ENCODE measurements around the gene KRT10. TPM values are rescaled to one million over a fixed set of nuclear protein-coding genes. Genes with fewer than 3 reads are reported as not detected.
"Not testable (repeated sequence)": the region's sequence is repeated elsewhere in the genome, so short reads cannot be mapped to it uniquely, and the experiment has no call there.

KRT10 gene
- total RNA-seq, 1 experiment from 2014 or later: 54.7 TPM

DNA sequence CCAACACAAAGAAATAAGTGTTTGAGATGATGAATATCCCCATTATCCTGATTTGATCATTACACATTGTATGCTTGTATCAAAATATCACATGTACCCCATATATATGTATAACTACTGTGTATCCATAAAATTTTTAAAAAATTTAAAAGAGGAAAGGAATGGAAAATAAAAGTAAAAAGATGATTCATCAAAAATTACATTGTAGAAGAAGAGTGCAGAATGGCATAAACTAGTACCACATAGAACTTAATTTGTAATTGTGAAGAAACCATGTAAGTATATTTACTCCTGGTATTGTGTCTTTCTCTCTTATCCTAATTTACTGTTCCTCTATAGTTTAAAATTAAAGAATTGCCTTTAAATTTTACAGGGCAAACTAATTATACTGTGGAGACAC is 11.5 kb upstream of the KRT10 start:
- DNase-seq (ENCODE audit: low read depth): no peak

DNA sequence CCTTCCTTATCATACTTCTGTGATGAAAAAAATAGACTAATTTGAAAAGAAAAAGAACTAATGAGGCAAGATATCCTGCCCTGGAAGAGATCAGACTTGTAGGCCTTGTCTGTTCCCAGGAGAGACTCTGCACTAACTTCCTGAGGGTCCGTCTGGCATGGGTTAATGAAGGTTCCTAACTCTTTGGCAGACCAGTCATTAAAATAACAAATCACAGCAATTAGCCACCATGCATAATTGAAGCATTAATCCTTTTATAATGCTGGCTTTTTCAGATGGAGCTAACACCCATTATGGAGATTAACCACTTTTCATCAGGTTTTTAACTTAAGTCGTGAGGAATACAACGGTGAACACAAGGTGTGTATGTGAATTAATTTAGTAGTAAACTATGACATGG is 10.4 kb upstream of the KRT10 start:
- no peak for DNase-seq (ENCODE audit: low read depth)

DNA sequence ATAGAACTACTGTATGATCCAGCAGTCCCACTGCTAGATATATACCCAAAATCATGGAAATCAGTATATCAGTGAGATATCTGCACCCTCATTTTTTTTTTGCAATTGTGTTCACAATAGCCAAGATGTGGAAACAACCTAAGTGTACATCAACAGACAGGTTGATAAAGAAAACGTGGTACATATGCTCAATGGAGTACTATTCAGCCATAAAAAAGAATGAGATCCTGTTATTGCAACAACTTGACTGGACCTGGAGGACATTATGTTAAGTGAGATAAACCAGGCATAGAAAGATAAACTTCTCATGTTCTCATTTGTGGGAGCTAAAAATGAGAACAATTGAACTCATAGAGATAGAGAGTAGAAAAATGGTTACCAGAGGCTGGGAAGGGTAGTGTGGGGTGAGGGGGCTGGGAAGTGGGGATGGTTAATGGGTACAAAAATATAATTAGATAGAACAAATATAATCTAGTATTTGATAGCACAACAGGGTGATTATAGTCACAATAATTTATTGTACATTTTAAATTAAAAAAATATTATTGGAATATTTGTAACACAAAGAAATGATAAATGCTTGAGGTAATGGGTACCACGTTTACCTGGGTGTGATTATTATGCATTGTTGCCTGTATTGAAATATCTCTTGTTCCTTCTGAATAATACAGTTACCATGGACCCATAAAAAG is 7.8 kb upstream of the KRT10 start:
- DNase-seq (ENCODE audit: low read depth): no peak

DNA sequence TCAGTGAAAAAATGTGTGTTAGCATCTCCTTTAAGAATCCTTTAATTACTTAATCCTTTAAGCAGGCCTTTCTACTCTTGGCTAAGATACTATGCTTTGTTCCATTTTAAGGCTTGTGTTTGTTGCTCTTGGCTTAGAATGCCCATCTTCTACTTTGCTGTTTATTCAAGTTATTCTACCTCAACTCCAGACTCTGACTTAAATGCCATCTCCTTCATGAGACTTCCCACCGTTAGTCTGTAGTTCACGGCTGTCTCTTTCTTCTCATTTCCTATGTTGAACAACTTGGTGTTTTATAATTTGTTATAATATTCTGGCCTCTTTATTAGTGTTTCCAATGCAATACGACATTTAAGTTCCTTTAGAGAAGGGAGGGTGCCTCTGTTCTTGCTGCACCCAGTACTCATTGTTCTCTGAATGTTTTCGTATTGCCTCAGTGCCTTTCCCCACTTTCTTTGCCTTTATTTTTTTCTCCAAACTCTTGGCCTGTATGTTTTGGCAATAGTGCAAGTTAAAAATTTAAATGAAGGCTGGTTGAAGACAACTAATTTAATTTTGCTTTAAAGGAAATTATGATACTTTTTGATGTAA is 6.1 kb upstream of the KRT10 start:
- DNase-seq (ENCODE audit: low read depth): no peak

DNA sequence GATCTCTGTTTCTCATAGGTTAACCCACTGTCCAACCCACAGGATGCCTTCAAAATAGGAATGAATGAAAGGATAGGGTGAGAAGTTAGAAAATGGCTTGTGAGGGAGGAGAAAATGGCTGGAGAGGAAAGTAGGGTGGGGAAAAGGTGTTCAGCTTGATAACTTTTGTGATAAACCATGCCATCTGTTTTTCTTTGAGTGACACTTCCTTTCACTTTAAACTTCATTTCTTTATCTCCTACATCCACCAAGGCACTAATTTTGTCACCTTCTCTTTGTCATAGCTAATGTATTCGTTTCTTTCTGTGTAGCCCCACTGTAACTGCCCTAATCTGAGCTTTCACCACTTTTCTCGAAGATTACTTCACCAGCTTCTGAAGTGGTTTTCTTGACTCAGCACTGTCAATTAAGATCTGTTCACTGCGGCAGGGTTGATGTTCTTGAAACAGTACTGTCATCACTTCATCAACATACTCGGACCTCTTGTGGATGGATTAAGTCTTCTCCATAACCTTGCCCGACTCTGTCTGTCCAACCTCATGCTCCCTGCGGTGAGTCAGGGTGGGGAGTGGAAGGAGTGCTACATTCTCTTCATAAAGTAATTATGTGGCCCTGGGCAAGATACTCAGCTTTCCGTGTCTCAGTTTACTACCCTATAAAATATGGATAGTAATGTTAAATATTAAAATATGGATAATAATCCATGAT is 5.5 kb upstream of the KRT10 start:
- DNase-seq (ENCODE audit: low read depth): peak; percentile 75

DNA sequence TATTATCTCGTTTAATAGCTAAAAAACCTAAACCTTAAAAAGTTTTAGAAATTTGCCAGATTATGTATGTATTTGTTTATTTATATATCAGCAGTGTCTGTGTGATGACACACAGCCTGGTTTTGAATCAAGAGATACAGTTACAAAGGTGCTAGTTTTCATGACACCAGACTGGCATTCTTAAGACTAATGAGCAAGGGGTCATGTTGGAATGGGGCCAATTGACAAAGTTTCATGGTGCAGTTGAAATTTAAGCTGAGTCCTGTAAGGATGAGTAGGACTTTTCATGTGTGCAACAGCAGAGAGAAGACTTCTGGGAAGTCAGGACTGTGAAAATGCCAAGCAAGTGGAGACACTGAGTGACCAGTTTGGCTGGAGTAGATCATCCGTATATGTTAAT is 3.2 kb upstream of the KRT10 start:
- no peak for DNase-seq (ENCODE audit: low read depth)

DNA sequence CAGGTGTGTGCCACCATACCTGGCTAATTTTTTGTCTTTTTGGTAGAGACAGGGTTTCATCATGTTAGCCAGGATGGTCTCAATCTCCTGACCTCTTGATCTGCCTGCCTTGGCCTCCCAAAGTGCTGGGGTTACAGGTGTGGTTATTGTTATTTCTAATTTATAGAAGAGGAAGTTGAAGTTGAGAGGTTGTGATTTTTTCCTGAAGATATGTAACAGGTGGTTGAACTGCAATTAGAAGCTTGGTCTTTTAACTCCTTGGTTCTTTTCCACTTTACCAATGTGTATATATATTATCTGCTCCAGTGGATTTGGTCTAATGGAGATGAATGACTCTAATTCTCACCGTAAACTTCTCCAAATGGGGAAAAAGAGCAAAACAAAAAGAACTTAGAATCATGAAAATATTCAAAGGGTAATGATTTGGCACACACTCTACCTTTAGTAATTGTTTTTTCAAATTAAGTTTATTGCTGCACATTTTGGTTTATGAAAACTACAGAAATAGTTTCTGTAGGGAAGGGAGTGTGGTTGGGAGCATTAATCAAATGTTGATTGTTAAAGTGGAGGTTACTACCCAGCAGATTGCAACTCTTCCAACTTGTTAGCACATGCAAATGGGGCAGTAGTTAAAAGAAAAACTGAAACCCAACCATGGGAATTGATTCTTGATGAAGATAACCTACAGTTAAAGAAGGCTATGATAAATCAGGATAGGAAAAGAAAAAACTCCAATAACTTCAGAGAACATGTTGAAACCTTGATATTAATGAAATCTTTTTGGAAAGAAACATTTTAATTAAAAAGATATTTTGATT is 1.8 kb upstream of the KRT10 start:
- no peak for DNase-seq (ENCODE audit: low read depth)

DNA sequence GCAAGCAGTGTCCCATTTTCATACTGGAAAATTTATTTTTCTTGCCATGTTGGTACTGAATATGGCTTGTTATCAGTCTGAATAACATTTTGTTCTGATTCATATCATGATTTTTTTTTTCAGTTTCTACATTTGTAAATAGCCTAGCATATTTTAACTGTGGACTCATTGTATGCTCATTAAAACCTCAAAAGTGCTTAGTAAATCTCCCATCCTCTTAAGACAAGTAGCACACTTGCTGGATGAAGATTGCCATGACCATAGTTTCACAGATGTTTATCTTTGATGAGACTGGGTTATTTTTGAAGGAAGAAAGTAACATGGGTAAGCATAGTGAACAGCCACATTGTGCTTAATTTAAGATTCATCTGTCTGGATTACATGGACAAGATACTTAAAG is 878 bp downstream of the KRT10 start:
- DNase-seq (ENCODE audit: low read depth): no peak

DNA sequence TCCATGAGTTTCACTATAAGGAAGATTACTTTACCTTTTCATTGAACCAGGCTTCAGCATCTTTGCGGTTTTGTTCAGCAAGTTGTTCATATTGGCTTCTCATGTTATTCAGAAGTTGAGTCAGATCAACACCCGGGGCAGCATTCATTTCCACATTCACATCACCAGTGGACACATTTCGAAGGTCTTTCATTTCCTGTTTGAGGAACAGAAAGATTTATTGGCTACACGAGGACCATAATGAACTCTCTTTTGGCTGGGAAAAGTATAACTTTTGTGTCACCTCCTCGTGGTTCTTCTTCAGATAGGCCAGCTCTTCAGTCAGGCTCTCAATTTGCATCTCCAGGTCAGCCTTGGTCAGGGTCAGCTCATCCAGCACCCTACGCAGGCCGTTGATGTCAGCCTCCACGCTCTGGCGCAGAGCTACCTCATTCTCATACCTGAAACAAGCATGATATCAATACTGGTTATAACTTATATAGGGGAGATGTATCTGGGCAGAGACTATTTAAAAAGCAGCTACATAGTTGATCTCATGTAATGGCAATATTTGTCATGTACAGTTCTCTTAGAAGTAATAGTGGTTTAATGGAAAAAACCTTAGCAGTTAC is 2.1 kb downstream of the KRT10 start:
- no peak for DNase-seq (ENCODE audit: low read depth)

DNA sequence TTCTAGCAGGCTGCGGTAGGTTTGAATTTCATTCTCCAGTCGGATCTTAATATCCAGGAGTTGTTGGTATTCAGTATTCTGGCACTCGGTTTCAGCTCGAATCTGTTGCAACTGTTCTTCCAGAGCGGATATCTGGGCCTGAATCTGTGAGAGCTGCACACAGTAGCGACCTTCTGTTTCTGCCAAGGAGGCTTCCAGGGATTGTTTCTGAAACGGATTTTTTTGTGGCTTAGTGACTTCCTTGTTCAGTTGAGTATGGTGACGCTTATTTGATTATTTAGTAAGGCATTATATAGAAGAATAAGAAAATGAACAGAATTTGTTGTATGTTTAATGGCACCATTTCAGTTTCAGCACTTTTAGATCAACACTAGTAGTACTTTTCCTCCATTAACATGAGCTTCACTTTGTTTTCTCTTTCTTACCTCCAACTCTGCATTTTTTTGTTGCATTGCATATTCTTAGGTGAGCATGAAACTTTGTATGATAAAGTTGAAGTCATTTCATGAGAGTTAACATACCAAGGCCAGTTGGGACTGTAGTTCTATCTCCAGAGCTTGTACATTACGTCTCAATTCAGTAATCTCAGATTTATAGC is 2.8 kb downstream of the KRT10 start:
- DNase-seq (ENCODE audit: low read depth): peak; percentile 21

DNA sequence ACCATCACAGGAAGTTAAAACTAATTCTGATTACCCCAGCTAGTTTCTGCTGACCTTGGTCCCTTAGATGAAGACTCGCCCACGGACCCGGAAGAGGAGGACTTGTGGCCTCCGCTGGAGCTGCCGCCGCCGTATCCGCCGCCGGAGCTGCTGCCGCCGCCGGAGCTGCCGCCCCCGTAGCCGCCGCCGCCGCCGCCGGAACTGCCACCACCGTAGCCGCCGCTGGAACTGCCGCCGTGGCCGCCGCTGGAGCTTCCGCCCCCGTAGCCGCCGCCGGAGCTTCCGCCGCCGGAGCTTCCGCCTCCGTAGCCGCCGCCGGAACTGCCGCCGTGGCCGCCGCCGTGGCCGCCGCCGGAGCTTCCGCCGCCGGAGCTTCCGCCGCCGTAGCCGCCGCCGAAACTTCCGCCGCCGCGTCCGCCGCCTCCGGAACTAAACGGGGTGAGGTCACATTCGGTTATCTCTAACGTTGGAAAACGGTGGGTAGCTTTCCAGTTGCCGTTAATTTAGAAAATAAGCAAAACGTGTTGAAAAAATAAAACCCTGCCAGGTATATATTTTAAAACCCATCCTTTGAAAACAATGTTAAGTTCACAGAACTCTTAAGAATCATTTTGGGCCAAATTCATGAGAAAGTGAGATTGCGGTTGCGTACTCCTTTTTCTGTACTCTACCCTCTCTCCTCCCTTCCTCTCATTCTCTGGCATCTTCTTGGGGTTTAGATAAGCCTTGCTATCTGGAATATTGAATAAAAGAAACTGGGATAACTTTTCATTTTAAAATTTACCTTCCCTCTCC is 3.5 kb downstream of the KRT10 start:
- peak; percentile 95 for DNase-seq (ENCODE audit: low read depth)

DNA sequence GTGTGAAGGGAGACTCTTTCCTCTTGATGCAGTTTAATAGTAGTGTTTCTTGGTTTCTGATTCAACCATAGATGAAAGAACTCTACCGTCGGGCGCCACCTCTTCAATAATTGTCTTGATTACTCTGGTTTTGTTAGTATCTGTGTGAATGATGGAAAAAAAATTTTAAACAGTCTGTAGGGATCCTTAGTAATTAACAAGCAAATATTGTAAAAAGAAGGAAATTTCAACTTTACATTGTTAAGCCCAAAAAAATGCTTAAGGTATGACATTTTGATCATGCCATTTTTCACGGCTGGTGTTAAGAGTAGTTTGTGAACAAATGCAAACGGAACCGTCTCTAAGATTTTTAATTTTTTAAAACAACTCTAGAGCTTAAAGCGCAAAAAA is 4.1 kb downstream of the KRT10 start:
- DNase-seq (ENCODE audit: low read depth): no peak

DNA sequence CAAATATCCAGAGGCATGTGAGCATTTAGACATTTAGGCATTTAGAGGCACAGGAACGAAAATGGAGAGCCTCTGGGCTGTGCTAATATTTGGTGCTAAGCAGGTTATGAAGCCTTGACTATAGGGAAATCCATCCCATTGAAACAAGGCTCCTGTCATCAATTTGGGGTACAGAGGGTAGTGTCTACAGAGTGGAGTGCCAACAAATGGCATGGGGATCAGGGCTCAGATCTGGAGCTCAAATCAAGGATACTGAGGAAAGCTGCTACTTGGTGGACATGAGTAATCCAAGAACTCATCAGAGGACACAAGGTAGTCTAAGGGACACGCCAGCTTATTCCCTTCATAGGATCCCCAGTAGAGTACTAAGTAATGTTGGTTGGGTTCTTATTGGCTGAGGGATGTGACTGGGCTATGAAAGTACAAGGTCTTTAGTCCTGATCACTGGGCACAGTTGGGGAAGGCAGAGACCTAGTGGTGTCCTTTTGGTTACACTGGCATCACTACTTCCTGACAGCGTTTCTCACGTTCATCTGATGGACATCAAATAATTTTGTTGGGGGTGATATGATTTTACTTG is 5.2 kb downstream of the KRT10 start:
- no peak for DNase-seq (ENCODE audit: low read depth)

DNA sequence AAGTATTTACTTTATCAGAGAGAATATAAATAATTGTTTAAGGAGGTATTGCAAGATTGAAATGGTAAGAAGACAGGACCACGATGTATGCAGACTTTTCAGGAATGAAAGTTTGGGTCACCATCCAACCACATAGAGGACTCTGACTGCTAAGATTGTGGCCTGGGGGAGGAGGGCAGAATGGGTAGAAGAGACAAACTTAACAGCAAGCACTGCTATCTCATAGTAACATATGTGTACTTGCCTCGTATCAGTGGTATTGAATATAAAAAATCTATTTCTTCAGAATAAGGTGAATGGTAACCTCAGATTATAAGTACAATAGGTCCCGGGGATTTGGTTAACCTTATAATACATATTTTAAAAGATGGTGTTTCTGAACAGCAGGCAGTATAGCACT is 5.8 kb downstream of the KRT10 start:
- DNase-seq (ENCODE audit: low read depth): no peak

DNA sequence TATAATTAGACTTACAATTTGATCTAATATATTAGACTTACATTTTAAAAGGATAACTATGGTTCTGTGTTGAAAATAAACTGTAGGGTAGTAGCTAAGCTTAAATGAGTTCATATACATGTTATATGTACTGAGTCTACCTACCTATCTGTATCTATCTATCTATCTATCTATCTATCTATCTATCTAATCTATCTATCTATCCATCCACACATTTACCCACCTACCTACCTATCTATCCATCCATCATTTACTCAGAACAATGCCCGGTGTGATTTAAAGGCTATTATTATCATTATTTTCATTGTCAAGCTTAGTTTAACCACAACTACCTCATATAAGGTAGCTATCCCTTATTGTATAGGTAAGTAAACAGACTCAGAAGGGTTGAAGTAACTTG is 7.0 kb downstream of the KRT10 start:
- no peak for DNase-seq (ENCODE audit: low read depth)

DNA sequence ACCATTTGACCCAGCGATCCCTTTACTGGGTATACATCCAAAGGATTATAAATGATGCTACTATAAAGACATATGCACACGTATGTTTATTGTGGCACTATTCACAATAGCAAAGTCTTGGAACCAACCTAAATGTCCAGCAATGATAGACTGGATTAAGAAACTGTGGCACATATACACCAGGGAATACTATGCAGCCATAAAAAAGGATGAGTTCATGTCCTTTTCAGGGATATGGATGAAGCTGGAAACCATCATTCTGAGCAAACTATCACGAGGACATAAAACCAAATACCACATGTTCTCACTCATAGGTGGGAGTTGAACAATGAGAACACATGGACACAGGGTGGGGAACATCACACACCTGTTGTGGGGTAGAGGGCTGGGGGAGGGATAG is 7.8 kb downstream of the KRT10 start:
- not testable (repeated sequence) for DNase-seq (ENCODE audit: low read depth)

DNA sequence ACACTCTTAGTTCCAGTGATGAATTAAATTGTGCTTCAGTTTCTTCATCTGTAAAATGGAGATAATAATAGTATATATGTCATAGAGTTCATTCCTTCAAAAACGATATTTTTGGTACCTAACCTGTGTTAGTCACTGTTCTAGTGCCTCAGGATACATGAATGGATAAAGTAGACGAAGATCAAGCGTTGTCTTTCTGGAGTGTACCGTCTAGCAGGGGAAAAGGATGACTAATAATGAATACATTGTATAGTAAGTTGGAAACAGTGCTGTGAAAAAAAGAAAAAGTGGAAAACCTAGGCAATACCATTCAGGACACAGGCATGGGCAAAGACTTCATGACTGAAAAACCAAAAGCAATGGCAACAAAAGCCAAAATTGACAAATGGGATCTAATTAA is 8.6 kb downstream of the KRT10 start:
- peak; percentile 58 for DNase-seq (ENCODE audit: low read depth)

DNA sequence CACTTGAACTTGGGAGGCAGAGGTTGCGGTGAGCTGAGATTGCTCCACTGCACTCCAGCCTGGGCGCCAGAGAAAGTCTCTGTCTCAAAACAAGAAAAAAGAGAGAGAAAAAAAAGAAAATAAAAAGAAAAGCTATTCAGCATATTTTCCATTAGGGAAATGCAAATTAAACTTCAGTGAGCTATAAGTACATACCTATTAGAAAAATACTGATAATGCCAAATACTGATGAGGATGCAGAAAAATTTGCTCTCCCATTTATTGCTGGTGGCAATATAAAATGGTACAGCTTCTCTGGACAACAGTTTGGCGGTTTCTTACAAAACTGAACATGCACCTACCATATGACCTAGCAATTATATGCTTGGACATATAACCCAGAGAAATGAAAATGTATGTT is 9.8 kb downstream of the KRT10 start:
- DNase-seq (ENCODE audit: low read depth): no peak

DNA sequence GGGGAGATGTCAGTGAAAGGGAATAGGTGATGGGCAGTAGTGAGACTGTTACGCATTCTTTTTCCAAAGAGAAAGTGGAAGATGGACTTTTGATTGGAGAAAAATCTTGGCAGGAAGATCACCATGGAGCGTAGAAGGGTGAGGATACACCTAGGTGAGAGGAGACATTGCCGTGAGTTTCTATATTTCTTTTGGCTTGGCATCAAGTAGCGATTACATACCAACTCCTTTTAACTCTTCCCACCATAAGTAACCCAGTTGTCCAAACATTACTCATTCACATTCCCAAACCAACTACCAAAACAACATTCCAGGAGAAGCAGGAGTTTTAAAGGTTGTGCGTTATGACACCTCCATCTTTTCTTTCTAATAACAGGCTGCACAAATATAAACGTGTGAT is 11.9 kb downstream of the KRT10 start:
- DNase-seq (ENCODE audit: low read depth): peak; percentile 82

DNA sequence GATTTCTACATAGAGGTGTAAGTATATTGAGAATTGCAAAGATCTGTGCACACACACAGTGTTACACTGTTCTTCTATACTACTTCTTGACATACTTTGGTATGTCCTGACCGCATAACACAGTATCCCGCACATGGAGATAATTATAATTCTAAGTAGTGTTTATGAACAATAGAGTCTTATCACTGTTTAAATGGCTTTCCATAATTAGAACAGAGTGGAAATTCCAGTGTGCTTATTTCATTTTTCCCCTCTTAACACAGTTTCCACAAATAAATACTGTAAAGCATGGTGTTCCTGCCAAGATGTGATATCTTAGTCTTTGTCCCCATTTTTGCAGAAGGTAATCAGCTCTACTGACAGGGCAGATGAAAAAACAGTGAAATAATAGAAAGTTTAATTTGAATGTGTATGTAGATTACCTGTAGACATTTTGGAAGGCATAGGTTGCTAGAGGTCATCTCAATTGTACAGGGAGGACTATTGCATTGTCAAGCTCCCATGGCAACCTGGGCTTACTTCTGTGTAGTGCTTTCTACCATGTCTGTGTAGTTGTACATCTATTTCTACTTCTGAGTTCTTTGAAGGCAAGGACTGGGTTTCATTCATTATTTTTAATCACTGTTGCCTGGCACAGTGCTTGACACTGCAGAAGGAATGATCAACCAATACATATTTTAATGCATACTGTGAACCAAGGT is 12.5 kb downstream of the KRT10 start:
- peak; percentile 39 for DNase-seq (ENCODE audit: low read depth)

All from Daoy (cell line).